ENCODE data around the gene C1QTNF1. TPM values are rescaled to one million over a fixed set of nuclear protein-coding genes. Genes with fewer than 3 reads are reported as not detected.

C1QTNF1 gene
- total and polyA plus RNA-seq, 3 donors from 2014 or later, result 9.1 to 22.5 (median 9.8) TPM

DNA sequence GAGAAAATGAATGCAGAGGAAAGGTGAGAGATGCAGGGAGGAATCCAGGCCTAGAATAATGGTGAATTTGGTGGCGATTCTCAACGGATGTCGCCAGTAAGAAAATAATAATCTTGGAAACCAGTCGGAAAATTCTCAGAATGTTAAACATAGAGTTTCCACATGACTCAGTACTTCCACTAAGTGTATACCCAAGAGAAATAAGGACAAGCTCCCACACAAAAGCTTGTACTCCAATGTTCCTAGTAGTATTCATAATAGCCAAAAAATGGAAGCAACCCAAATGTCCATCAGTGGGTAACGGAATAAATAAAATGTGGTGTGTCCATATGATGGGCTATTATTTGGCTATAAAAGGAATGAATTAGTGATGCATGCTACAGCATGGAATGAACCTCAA, 31.2 kb downstream of the C1QTNF1 start:
- DNase-seq, result no peak
- intact Hi-C loops (cut with DNase I; ENCODE audit: low total_unique reads), result no loop called here
- Histone ChIP-seq H3K4me1 (no peaks in the 10 kb centered on the region), H3K36me3 (ENCODE audit: low read depth, missing control alignments) (no peaks in the 10 kb centered on the region), H3K9me3 (no peaks in the 10 kb centered on the region), H3K4me3 (no peak overlapping the region), H3K27ac (peak overlapping the region in 1 of 2 donors; percentile 24), H3K27me3 (no peaks in the 10 kb centered on the region)
- TF ChIP-seq CTCF (IDR thresholded peaks at IDR 0.05), result no peak
- no peak for TF ChIP-seq POLR2A (IDR thresholded peaks at IDR 0.05)
- 80 to 84% methylated on average over 5 of the region's 5 CpGs for WGBS, 2 donors

GRCh38 chr17:79057737-79058385, 33.9 kb downstream of the C1QTNF1 start:
- TF ChIP-seq POLR2A (IDR thresholded peaks at IDR 0.05), result no peak
- TF ChIP-seq CTCF (IDR thresholded peaks at IDR 0.05), result no peak
- Histone ChIP-seq H3K36me3 (ENCODE audit: low read depth, missing control alignments) (no peaks in the 10 kb centered on the region), H3K4me1 (no peaks in the 10 kb centered on the region), H3K27me3 (no peaks in the 10 kb centered on the region), H3K9me3 (no peaks in the 10 kb centered on the region), H3K4me3 (no peak overlapping the region), H3K27ac (no peak overlapping the region)
- WGBS, 2 donors, result 83 to 86% methylated on average over 10 of the region's 10 CpGs
- DNase-seq, result no peak
- intact Hi-C loops (cut with DNase I; ENCODE audit: low total_unique reads), result no loop called here

- TF ChIP-seq CTCF (IDR thresholded peaks at IDR 0.05), result no peak
- no peak for TF ChIP-seq POLR2A (IDR thresholded peaks at IDR 0.05)
- Histone ChIP-seq H3K9me3 (no peaks in the 10 kb centered on the region), H3K27ac (no peak overlapping the region), H3K4me1 (no peaks in the 10 kb centered on the region), H3K4me3 (no peak overlapping the region), H3K36me3 (ENCODE audit: low read depth, missing control alignments) (no peaks in the 10 kb centered on the region), H3K27me3 (no peaks in the 10 kb centered on the region)
- DNase-seq, result no peak
- 75 to 86% methylated on average over 7 of the region's 7 CpGs for WGBS, 2 donors
- intact Hi-C loops (cut with DNase I; ENCODE audit: low total_unique reads), result no loop called here
Observed at GRCh38 chr17:79062691-79063090, 38.7 kb downstream of the C1QTNF1 start.

DNA sequence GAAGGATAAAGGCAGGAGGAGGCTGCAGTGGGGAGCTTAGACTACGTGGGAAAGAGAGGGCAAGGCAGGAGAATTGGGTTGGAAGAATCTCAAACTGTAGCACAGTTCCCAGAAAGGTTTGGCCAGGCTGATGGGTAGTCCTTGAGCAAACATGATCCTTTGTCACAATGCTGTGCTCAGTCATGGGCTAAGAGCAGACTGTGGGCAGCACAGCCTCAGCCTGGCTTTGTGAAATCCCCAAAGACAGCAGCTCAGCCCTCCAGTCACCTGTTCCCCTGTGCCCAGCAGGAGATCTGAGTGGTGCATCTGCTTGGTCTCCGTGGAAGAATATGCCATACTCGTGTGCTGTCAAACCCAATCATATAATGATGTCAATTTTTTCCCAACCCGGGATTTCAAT, 40.1 kb downstream of the C1QTNF1 start:
- intact Hi-C loops (cut with DNase I; ENCODE audit: low total_unique reads), result no loop called here
- no peaks in the 10 kb centered on the region for H3K36me3 ChIP-seq (ENCODE audit: low read depth, missing control alignments)
- DNase-seq, result no peak
- no peaks in the 10 kb centered on the region for H3K27me3 ChIP-seq
- no peaks in the 10 kb centered on the region for H3K9me3 ChIP-seq
- H3K4me1 ChIP-seq, result no peaks in the 10 kb centered on the region
- H3K27ac ChIP-seq, result no peak overlapping the region
- WGBS, 2 donors, result 88 to 91% methylated on average over 4 of the region's 4 CpGs
- no peak for TF ChIP-seq POLR2A (IDR thresholded peaks at IDR 0.05)
- no peak for TF ChIP-seq CTCF (IDR thresholded peaks at IDR 0.05)
- H3K4me3 ChIP-seq, result no peak overlapping the region

DNA sequence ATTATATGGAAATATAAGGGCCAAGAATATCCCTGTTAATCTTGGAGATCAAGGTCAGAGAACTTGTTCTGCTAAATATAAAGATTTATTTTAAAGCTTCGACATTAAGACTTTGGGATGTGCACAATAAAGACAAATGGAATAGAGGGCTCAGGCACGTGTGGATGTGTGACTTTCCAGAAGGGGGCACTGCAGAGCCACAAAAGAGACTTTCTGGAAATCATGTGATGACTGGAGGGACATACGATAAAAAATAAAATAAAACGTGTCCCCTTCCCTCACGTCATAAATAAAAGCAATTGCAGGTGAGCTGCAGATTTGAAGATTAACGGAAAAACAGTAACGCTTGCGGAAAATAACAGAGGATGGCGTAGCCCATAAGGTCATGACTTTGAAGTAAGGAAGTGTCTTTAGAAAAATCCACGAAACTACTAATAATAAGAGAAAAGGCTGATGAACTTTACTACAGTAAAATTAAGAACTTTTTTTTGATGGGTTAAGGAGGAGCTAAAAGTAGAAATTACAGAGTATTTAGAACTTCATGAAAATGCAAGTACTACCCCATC, 41.2 kb downstream of the C1QTNF1 start:
- Histone ChIP-seq H3K27ac (no peak overlapping the region), H3K4me1 (no peaks in the 10 kb centered on the region), H3K9me3 (no peaks in the 10 kb centered on the region), H3K27me3 (no peaks in the 10 kb centered on the region), H3K4me3 (no peak overlapping the region), H3K36me3 (ENCODE audit: low read depth, missing control alignments) (no peaks in the 10 kb centered on the region)
- DNase-seq, result peak; percentile 55
- intact Hi-C loops (cut with DNase I; ENCODE audit: low total_unique reads), result no loop called here
- TF ChIP-seq POLR2A (IDR thresholded peaks at IDR 0.05) (no peak), CTCF (IDR thresholded peaks at IDR 0.05) (peak; percentile 46 to 68 (median 47))
- 53 to 58% methylated on average over 10 of the region's 10 CpGs for WGBS, 2 donors

All from testis (tissue), 3 donors.